Neural progenitor cell (in vitro differentiated cells): ENCODE measurements around the gene SH3BGR. TPM values are rescaled to one million over a fixed set of nuclear protein-coding genes. Genes with fewer than 3 reads are reported as not detected.

ENCODE experiments used
- DNase-seq: peaks from one replicate; pipeline ENCODE4 v3.0.0-alpha.2; 2016; ENCODE audit warnings: low spot score
- H2AFZ ChIP-seq: fragments of 200-600 bp; sonication (generic); replicated peaks from 2 replicates; pipeline ENCODE4 v1.6.1; 2016; ENCODE audit warnings: antibody characterized with exemption
- H3F3A ChIP-seq: fragments of 200-600 bp; sonication (generic); 2 replicates; pipeline ENCODE4 v1.6.1; 2016; ENCODE audit warnings: antibody characterized with exemption, low read depth
- H3K27ac ChIP-seq: fragments of 200-600 bp; sonication (generic); 2 replicates; pipeline ENCODE4 v1.5.1; 2016; ENCODE audit warnings: mild to moderate bottlenecking
- H3K27me3 ChIP-seq: fragments of 200-600 bp; sonication (generic); 2 replicates; pipeline ENCODE4 v1.6.1; 2016; ENCODE audit warnings: mild to moderate bottlenecking, moderate library complexity
- H3K36me3 ChIP-seq: fragments of 200-600 bp; sonication (generic); 2 replicates; pipeline ENCODE4 v1.5.1; 2016
- H3K4me1 ChIP-seq: fragments of 200-600 bp; sonication (generic); 2 replicates; pipeline ENCODE4 v1.6.1; 2016; ENCODE audit warnings: mixed run types
- H3K4me2 ChIP-seq: fragments of 200-600 bp; sonication (generic); 2 replicates; pipeline ENCODE4 v1.6.1; 2016
- H3K4me3 ChIP-seq: fragments of 200-600 bp; sonication (generic); 2 replicates; pipeline ENCODE4 v1.5.1; 2016
- H3K79me2 ChIP-seq: fragments of 200-600 bp; sonication (generic); 2 replicates; pipeline ENCODE4 v1.6.1; 2016; ENCODE audit warnings: low read depth
- H3K9ac ChIP-seq: fragments of 200-600 bp; sonication (generic); 2 replicates; pipeline ENCODE4 v1.6.1; 2016
- H3K9me3 ChIP-seq: fragments of 200-600 bp; sonication (generic); 2 replicates; pipeline ENCODE4 v1.5.1; 2016; ENCODE audit warnings: low read depth
- H4K20me1 ChIP-seq: fragments of 200-600 bp; sonication (generic); 2 replicates; pipeline ENCODE4 v1.6.1; 2016; ENCODE audit warnings: low read depth
- H3K27ac Mint-ChIP-seq: 3 replicates; pipeline ENCODE4 v1.8.0; 2021; ENCODE audit warnings: mixed read lengths
- H3K27me3 Mint-ChIP-seq: 2 replicates; pipeline ENCODE4 v1.8.0; 2022; ENCODE audit warnings: low read depth, mild to moderate bottlenecking, inconsistent platforms, moderate library complexity, mixed read lengths; ENCODE audit not compliant: insufficient read depth
- H3K36me3 Mint-ChIP-seq: 3 replicates; pipeline ENCODE4 v1.8.0; 2021; ENCODE audit warnings: mixed read lengths
- H3K4me1 Mint-ChIP-seq: 3 replicates; pipeline ENCODE4 v1.8.0; 2021; ENCODE audit warnings: mixed read lengths
- H3K4me3 Mint-ChIP-seq: 3 replicates; pipeline ENCODE4 v1.8.0; 2021; ENCODE audit warnings: mild to moderate bottlenecking, moderate library complexity, mixed read lengths
- H3K9me3 Mint-ChIP-seq: 3 replicates; pipeline ENCODE4 v1.8.0; 2020; ENCODE audit warnings: mixed read lengths
- CTCF ChIP-seq: fragments of 200-600 bp; sonication (generic); IDR thresholded peaks from 2 replicates; pipeline ENCODE4 v1.5.1; 2017; ENCODE audit warnings: antibody characterized with exemption, mild to moderate bottlenecking
- EZH2 ChIP-seq: fragments of 200-600 bp; sonication (generic); IDR thresholded peaks from 2 replicates; pipeline ENCODE4 v1.6.1; 2017; ENCODE audit warnings: antibody characterized with exemption, mild to moderate bottlenecking, moderate library complexity
- EZH2phosphoT487 ChIP-seq: fragments of 200-600 bp; sonication (generic); IDR thresholded peaks from 2 replicates; pipeline ENCODE4 v1.6.1; 2017; ENCODE audit warnings: antibody characterized with exemption
- total RNA-seq: library from RNA; depleted of rRNA; stranded (reverse); fragments of >200 nt; gene quantifications from 2 replicates; pipeline ENCODE4 v1.2.3, GENCODE V29; 2015; ENCODE audit warnings: low replicate concordance

Gene SH3BGR
- total RNA-seq, 1 donor from 2014 or later, result 12.2 TPM

DNA sequence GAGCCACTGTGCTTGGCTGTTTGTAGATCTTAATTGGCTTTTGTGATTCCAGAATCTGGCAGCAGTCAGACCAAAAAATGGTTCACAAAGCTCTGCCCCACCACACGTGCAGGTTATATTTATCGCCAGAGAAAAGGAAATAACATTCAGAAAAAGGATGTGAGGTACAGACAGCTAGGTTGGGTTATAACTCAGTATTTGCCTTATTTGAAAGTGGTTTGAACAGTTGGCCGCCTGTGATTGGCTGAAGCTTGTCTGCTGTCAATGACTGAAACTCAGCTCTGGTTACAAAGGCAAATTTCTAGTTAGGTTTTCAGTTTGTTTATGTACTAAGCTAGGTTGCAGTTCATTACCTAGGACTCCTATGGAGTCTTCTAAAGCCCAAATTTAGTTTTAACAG is 9.6 kb downstream of the SH3BGR start:
- Mint-ChIP-seq H3K36me3 (no peaks in the 10 kb centered on the region), H3K9me3 (no peaks in the 10 kb centered on the region), H3K4me1 (no peaks in the 10 kb centered on the region), H3K27me3 (peaks cover 2% of the 10 kb centered on the region), H3K4me3 (no peak overlapping the region), H3K27ac (no peak overlapping the region)
- H3K27ac ChIP-seq, result no peak overlapping the region
- no peaks in the 10 kb centered on the region for H3K79me2 ChIP-seq
- H2AFZ ChIP-seq, result no peak overlapping the region
- no peaks in the 10 kb centered on the region for H3K27me3 ChIP-seq
- TF ChIP-seq EZH2phosphoT487, result no peak
- TF ChIP-seq EZH2, result no peak
- TF ChIP-seq CTCF, result no peak
- no peak overlapping the region for H3K4me2 ChIP-seq
- no peaks in the 10 kb centered on the region for H3K4me1 ChIP-seq
- no peak overlapping the region for H3K9ac ChIP-seq
- no peaks in the 10 kb centered on the region for H3K9me3 ChIP-seq
- DNase-seq, result no peak
- H3K4me3 ChIP-seq, result no peak overlapping the region
- peaks cover 5% of the 10 kb centered on the region for H3F3A ChIP-seq
- H4K20me1 ChIP-seq, result no peaks in the 10 kb centered on the region
- no peaks in the 10 kb centered on the region for H3K36me3 ChIP-seq

DNA sequence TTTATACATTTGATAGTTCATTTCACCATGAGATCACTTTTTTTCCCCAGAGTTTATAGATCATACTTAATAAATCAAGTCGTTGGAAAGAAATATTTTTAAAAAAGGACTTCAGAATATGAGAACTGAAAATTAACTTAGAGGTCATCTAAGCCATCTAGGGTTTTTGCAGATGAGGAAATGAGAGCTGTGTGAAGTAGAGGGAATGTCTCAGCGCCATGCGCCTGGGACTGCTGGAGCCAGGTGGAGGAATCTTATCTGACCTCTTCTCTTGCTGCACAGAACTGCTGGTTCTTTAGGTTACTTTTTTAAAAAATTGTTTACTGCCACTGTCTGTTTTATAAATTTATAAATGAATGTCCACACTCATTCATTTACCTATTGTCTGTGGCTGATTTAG is 11.5 kb downstream of the SH3BGR start:
- Histone ChIP-seq H3K27me3 (no peaks in the 10 kb centered on the region), H3K4me2 (no peak overlapping the region), H2AFZ (no peak overlapping the region), H4K20me1 (no peaks in the 10 kb centered on the region), H3K9me3 (no peaks in the 10 kb centered on the region), H3K27ac (no peak overlapping the region), H3F3A (no peaks in the 10 kb centered on the region), H3K79me2 (no peaks in the 10 kb centered on the region), H3K36me3 (no peaks in the 10 kb centered on the region), H3K4me1 (no peaks in the 10 kb centered on the region), H3K4me3 (no peak overlapping the region), H3K9ac (no peak overlapping the region)
- Mint-ChIP-seq H3K4me3 (no peak overlapping the region), H3K9me3 (no peaks in the 10 kb centered on the region), H3K27ac (no peak overlapping the region), H3K27me3 (peaks cover 2% of the 10 kb centered on the region), H3K4me1 (no peaks in the 10 kb centered on the region), H3K36me3 (no peaks in the 10 kb centered on the region)
- no peak for DNase-seq
- no peak for TF ChIP-seq EZH2
- TF ChIP-seq EZH2phosphoT487, result no peak
- TF ChIP-seq CTCF, result no peak

GRCh38 chr21:39466584-39466983 is 14.8 kb downstream of the SH3BGR start:
- Mint-ChIP-seq H3K4me3 (no peak overlapping the region), H3K36me3 (no peaks in the 10 kb centered on the region), H3K27me3 (no peaks in the 10 kb centered on the region), H3K4me1 (no peaks in the 10 kb centered on the region), H3K27ac (no peak overlapping the region), H3K9me3 (peaks cover under 1% of the 10 kb centered on the region)
- Histone ChIP-seq H3F3A (no peaks in the 10 kb centered on the region), H3K9ac (no peak overlapping the region), H2AFZ (no peak overlapping the region), H3K27me3 (no peaks in the 10 kb centered on the region), H3K36me3 (no peaks in the 10 kb centered on the region), H3K4me2 (no peak overlapping the region), H3K4me3 (no peak overlapping the region), H3K4me1 (no peaks in the 10 kb centered on the region), H3K9me3 (no peaks in the 10 kb centered on the region), H4K20me1 (no peaks in the 10 kb centered on the region), H3K79me2 (no peaks in the 10 kb centered on the region), H3K27ac (no peak overlapping the region)
- no peak for DNase-seq
- no peak for TF ChIP-seq CTCF
- TF ChIP-seq EZH2phosphoT487, result no peak
- no peak for TF ChIP-seq EZH2
